HL-60 (cell line): Measurements from ENCODE around the gene ACSS3.

ENCODE experiments used
- DNase-seq, 2 experiments: peaks; one replicate each; pipeline ENCODE4 v3.0.0-alpha.2; 2010 to 2020; ENCODE audit warnings: low read depth in 1 of 2, low spot score in 1 of 2
- H3K27ac ChIP-seq: fragments of 250-450 bp; sonication (Bioruptor Pico); replicated peaks from 2 replicates; pipeline ENCODE4 v1.5.1; 2020; ENCODE audit warnings: mild to moderate bottlenecking, moderate library complexity
- H3K27me3 ChIP-seq: fragments of 250-450 bp; sonication (Bioruptor Pico); 2 replicates; pipeline ENCODE4 v1.5.1; 2021; ENCODE audit warnings: mild to moderate bottlenecking, moderate library complexity; ENCODE audit not compliant: insufficient read depth, poor library complexity, severe bottlenecking
- H3K4me3 ChIP-seq: replicated peaks from 2 replicates; pipeline ENCODE4 v1.5.1; 2011; ENCODE audit warnings: mild to moderate bottlenecking, control low read depth, low read length; ENCODE audit not compliant: insufficient read depth
- CTCF ChIP-seq: IDR thresholded peaks from one replicate; pipeline ENCODE4 v1.5.1; 2011; ENCODE audit warnings: low read length, control low read depth, inconsistent platforms; ENCODE audit not compliant: insufficient read depth
- GABPA ChIP-seq: IDR thresholded peaks from 2 replicates; pipeline ENCODE4 v1.6.1; 2012; ENCODE audit warnings: low read depth
- POLR2AphosphoS5 ChIP-seq: IDR thresholded peaks from 2 replicates; pipeline ENCODE4 v1.6.1; 2012; ENCODE audit warnings: low read depth
- REST ChIP-seq: IDR thresholded peaks from 2 replicates; pipeline ENCODE4 v1.6.1; 2012; ENCODE audit warnings: low read depth; ENCODE audit not compliant: insufficient replicate concordance
- SPI1 ChIP-seq: IDR thresholded peaks from 2 replicates; pipeline ENCODE4 v1.6.1; 2012; ENCODE audit warnings: low read depth, mild to moderate bottlenecking, borderline replicate concordance

ACSS3 gene

GRCh38 chr12:81120961-81121360 is 43.1 kb downstream of the ACSS3 start:
- DNase-seq, result no peak
- H3K4me3 ChIP-seq, result no peak overlapping the region
- no peak overlapping the region for H3K27ac ChIP-seq
- no peak for TF ChIP-seq POLR2AphosphoS5
- TF ChIP-seq CTCF, result no peak
- no peak for TF ChIP-seq REST
- TF ChIP-seq SPI1, result no peak
- TF ChIP-seq GABPA, result no peak
- no peaks in the 10 kb centered on the region for H3K27me3 ChIP-seq

- TF ChIP-seq GABPA (no peak), CTCF (no peak), SPI1 (no peak), REST (no peak), POLR2AphosphoS5 (no peak)
- DNase-seq, result no peak
- H3K27me3 ChIP-seq, result no peaks in the 10 kb centered on the region
- H3K27ac ChIP-seq, result no peak overlapping the region
- H3K4me3 ChIP-seq, result no peak overlapping the region
Observed at GRCh38 chr12:81123611-81124010, 45.7 kb downstream of the ACSS3 start.

- Histone ChIP-seq H3K27ac (no peak overlapping the region), H3K27me3 (no peaks in the 10 kb centered on the region), H3K4me3 (no peak overlapping the region)
- TF ChIP-seq CTCF (no peak), SPI1 (no peak), POLR2AphosphoS5 (no peak), GABPA (no peak), REST (no peak)
- no peak for DNase-seq
Observed at GRCh38 chr12:81125691-81126090, 47.8 kb downstream of the ACSS3 start.
